Mesenchymal stem cell (in vitro differentiated cells and primary cell): ENCODE measurements around the gene KCNG1.
A peak's percentile ranks its signal among the peaks of the same experiment; 100 is the strongest.
"Not testable (repeated sequence)": the region's sequence is repeated elsewhere in the genome, so short reads cannot be mapped to it uniquely, and the experiment has no call there.

Experiments
- DNase-seq: peaks from one replicate; pipeline ENCODE4 v3.0.0-alpha.2; 2013
- H2AFZ ChIP-seq: one replicate; pipeline ENCODE4 v1.6.1; 2013; ENCODE audit warnings: low read depth, mild to moderate bottlenecking, control low read depth, inconsistent platforms, low read length, moderate library complexity
- H2AK5ac ChIP-seq: 2 replicates; pipeline ENCODE4 v1.6.1; 2013; ENCODE audit warnings: low read length, moderate library complexity, mild to moderate bottlenecking, inconsistent platforms; ENCODE audit not compliant: severe bottlenecking
- H2BK120ac ChIP-seq: one replicate; pipeline ENCODE4 v1.6.1; 2013; ENCODE audit warnings: low read depth, mild to moderate bottlenecking, inconsistent platforms, low read length, moderate library complexity
- H2BK12ac ChIP-seq, 2 experiments: one replicate each; pipeline ENCODE4 v1.6.1; 2013; ENCODE audit warnings: inconsistent platforms in 2 of 2, low read length in 2 of 2, mild to moderate bottlenecking in 2 of 2, moderate library complexity in 2 of 2, control low read depth in 1 of 2
- H2BK15ac ChIP-seq: one replicate; pipeline ENCODE4 v1.6.1; 2013; ENCODE audit warnings: mild to moderate bottlenecking, low read depth, inconsistent platforms; ENCODE audit not compliant: poor library complexity, severe bottlenecking
- H2BK5ac ChIP-seq: 2 replicates; pipeline ENCODE4 v1.6.1; 2013; ENCODE audit warnings: low read depth, mild to moderate bottlenecking, low read length, control low read depth, inconsistent platforms; ENCODE audit not compliant: poor library complexity, severe bottlenecking
- H3K14ac ChIP-seq, 2 experiments: one replicate each; pipeline ENCODE4 v1.6.1; 2013; ENCODE audit warnings: inconsistent platforms in 2 of 2, low read length in 2 of 2, control low read depth in 1 of 2, mild to moderate bottlenecking in 1 of 2, moderate library complexity in 1 of 2
- H3K18ac ChIP-seq, 2 experiments: one replicate each; pipeline ENCODE4 v1.6.1; 2013; ENCODE audit warnings: inconsistent platforms in 2 of 2, low read length in 2 of 2, control low read depth in 1 of 2, low read depth in 1 of 2, mild to moderate bottlenecking in 1 of 2
- H3K23ac ChIP-seq, 2 experiments: one replicate each; pipeline ENCODE4 v1.6.1; 2013; ENCODE audit warnings: inconsistent platforms in 2 of 2, low read length in 2 of 2, mild to moderate bottlenecking in 2 of 2, moderate library complexity in 2 of 2, control low read depth in 1 of 2
- H3K27ac ChIP-seq: 2 replicates; pipeline ENCODE4 v1.5.1; 2013; ENCODE audit warnings: mild to moderate bottlenecking, moderate library complexity, low read length, control low read depth, inconsistent platforms; ENCODE audit not compliant: poor library complexity, severe bottlenecking
- H3K27me3 ChIP-seq, 2 experiments: 2 replicates each; pipeline versions ENCODE4 v1.6.1 to v1.7.0; 2013; ENCODE audit warnings: low read length in 2 of 2, mild to moderate bottlenecking in 2 of 2, moderate library complexity in 2 of 2, control low read depth in 1 of 2, inconsistent platforms in 1 of 2; ENCODE audit not compliant: control insufficient read depth in 1 of 2, insufficient read depth in 1 of 2
- H3K36me3 ChIP-seq, 2 experiments: 2 replicates each; pipeline versions ENCODE4 v1.6.1 to v1.7.0; 2013; ENCODE audit warnings: low read length in 2 of 2, control low read depth in 1 of 2, inconsistent platforms in 1 of 2, low read depth in 1 of 2, mild to moderate bottlenecking in 1 of 2; ENCODE audit not compliant: insufficient read depth in 2 of 2, control insufficient read depth in 1 of 2
- H3K4ac ChIP-seq, 2 experiments: one replicate each; pipeline ENCODE4 v1.6.1; 2013; ENCODE audit warnings: inconsistent platforms in 2 of 2, low read length in 2 of 2, mild to moderate bottlenecking in 2 of 2, moderate library complexity in 2 of 2, control low read depth in 1 of 2, low read depth in 1 of 2
- H3K4me1 ChIP-seq: 2 replicates; pipeline ENCODE4 v1.6.1; 2013; ENCODE audit warnings: low read depth, low read length, control low read depth; ENCODE audit not compliant: control insufficient read depth, insufficient read depth
- H3K4me2 ChIP-seq: 2 replicates; pipeline ENCODE4 v1.6.1; 2013; ENCODE audit warnings: low read length, mild to moderate bottlenecking, inconsistent platforms; ENCODE audit not compliant: poor library complexity, severe bottlenecking
- H3K4me3 ChIP-seq, 2 experiments: 2 replicates each; pipeline versions ENCODE4 v1.5.1 to v1.7.0; 2013; ENCODE audit warnings: low read length in 2 of 2, mild to moderate bottlenecking in 2 of 2, control low read depth in 1 of 2, low read depth in 1 of 2; ENCODE audit not compliant: insufficient read depth in 1 of 2
- H3K79me1 ChIP-seq: replicated peaks from 2 replicates; pipeline ENCODE4 v1.6.1; 2013; ENCODE audit warnings: mild to moderate bottlenecking, control low read depth, low read length, inconsistent platforms; ENCODE audit not compliant: poor library complexity, severe bottlenecking
- H3K9ac ChIP-seq: 2 replicates; pipeline ENCODE4 v1.7.0; 2013; ENCODE audit warnings: mild to moderate bottlenecking, low read length, moderate library complexity
- H3K9me3 ChIP-seq: 2 replicates; pipeline ENCODE4 v1.7.0; 2013; ENCODE audit warnings: mild to moderate bottlenecking, low read length; ENCODE audit not compliant: control insufficient read depth
- H4K8ac ChIP-seq: one replicate; pipeline ENCODE4 v1.6.1; 2013; ENCODE audit warnings: inconsistent platforms, mild to moderate bottlenecking, low read length, moderate library complexity
- H4K91ac ChIP-seq: one replicate; pipeline ENCODE4 v1.6.1; 2013; ENCODE audit warnings: mild to moderate bottlenecking, low read length, inconsistent platforms
- WGBS: methylation state at CpG from one replicate; pipeline ENCODE4 v1.1.7; 2013; ENCODE audit warnings: mixed read lengths; 5-methylcytosine and 5-hydroxymethylcytosine counted together

Gene KCNG1

DNA sequence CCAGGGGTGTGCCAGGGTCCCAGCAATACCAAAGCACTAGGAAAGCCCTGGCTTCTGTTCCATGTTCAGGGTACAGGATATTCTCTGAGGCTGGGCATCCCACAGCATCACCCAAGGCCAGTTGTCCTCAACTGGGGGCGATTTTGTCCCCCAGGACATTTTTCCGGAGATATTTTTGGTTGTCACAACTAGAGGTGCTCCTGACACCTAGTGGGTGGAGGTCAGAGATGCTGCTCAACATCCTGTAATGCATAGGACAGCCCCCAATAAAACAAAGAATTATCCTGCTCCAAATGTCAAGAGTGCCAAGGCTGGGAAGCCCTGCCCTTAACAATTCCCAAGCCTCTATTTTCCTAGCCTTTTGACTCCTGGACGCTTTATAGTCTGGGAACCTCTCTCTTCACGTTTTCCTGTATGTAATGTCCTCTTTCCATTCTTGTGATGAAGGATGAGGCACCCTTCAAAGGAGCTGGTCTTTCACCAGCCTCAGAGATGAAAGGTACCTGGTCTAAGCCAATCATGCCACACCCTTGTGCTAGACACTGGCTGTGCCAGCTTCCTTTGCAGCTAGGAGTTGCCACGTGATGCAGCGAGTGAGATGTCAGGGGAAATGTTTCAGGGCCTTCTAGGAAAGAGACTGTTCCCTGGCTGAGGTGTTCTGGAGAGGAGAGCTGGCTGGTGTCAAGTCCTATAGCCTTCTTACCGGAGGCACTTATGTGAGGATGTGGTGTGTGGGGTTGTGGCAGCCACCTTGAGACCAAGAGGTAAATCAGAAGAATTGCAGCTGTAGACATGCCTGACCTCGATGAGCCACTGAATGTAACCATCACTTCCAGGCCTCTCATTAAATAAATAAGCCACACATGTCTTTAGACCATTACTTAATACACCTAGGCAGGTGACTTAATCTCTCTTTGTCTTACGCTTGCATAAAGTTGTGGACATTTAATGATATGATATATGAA is 23.4 kb upstream of the KCNG1 start:
- H4K8ac ChIP-seq = no peak overlapping the region
- no peak overlapping the region for H3K4me3 ChIP-seq
- peaks cover 21 to 33% of the 10 kb centered on the region in 2 experiments for H3K27me3 ChIP-seq
- H3K36me3 ChIP-seq = no peaks in the 10 kb centered on the region
- no peak overlapping the region for H2BK15ac ChIP-seq
- H3K4me1 ChIP-seq = no peaks in the 10 kb centered on the region
- WGBS = 81% methylated on average over 8 of the region's 9 CpGs
- no peak overlapping the region for H4K91ac ChIP-seq
- no peak overlapping the region for H3K27ac ChIP-seq
- no peak overlapping the region for H2BK5ac ChIP-seq
- H2AFZ ChIP-seq = no peak overlapping the region
- no peak overlapping the region for H2BK120ac ChIP-seq
- H3K14ac ChIP-seq = no peak overlapping the region
- peaks cover 8% of the 10 kb centered on the region for H3K9me3 ChIP-seq
- H2AK5ac ChIP-seq = no peak overlapping the region
- DNase-seq = no peak
- H3K79me1 ChIP-seq = no peaks in the 10 kb centered on the region
- no peak overlapping the region for H2BK12ac ChIP-seq
- no peak overlapping the region for H3K4ac ChIP-seq
- H3K23ac ChIP-seq = no peak overlapping the region
- H3K4me2 ChIP-seq = no peak overlapping the region
- no peak overlapping the region for H3K18ac ChIP-seq
- no peak overlapping the region for H3K9ac ChIP-seq

DNA sequence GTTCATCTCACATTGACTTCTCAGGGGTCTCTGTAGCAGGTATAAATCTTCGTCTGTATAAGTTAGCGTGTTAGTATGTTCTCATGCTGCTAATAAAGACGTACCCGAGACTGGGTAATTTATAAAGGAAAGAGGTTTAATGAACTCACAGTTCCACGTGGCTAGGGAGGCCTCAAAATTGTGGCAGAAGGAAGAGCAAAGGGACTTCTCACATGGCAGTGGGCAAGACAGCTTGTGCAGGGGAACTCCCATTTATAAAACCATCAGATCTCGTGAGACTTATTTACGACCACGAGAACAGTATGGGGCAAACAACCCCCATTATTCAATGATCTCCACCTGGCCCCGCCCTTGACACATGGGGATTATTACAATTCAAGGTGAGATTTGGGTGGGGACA is 22.6 kb upstream of the KCNG1 start:
- H2AFZ ChIP-seq, H2AK5ac ChIP-seq, H3K4me3 ChIP-seq, H2BK120ac ChIP-seq, H3K9ac ChIP-seq, DNase-seq, H3K23ac ChIP-seq, H4K8ac ChIP-seq, H2BK12ac ChIP-seq, H3K36me3 ChIP-seq, H3K27ac ChIP-seq, H2BK15ac ChIP-seq, H3K14ac ChIP-seq, H3K18ac ChIP-seq, H3K9me3 ChIP-seq, H2BK5ac ChIP-seq, H3K4me1 ChIP-seq, H3K4me2 ChIP-seq, H4K91ac ChIP-seq, H3K4ac ChIP-seq, H3K79me1 ChIP-seq: not testable (repeated sequence)
- 87% methylated on average over 9 of the region's 9 CpGs for whole genome bisulfite sequencing
- peaks cover 17 to 33% of the 10 kb centered on the region in 2 experiments for H3K27me3 ChIP-seq

DNA sequence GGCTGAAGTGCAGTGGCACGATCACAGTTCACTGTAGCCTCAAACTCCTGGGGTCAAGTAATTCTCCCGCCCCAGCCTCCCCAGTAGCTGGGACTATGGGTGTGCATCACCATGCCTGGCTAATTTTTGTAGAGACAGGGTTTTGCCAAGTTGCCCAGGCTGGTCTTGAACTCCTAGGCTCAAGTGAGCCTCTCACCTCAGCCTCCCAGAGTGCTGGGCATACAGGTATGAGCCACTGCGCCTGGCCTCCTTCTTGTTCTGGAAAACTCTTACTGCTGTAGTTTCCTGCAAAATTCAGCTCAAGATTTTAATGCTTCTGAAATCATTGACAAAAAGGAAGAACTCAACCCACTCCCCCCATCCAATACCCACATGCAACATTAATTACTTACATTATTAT is 21.9 kb upstream of the KCNG1 start:
- DNase-seq = no peak
- no peak overlapping the region for H3K4me3 ChIP-seq
- H2BK12ac ChIP-seq = no peak overlapping the region
- H3K9ac ChIP-seq = no peak overlapping the region
- H3K4me2 ChIP-seq = no peak overlapping the region
- WGBS = 98% methylated on average over 3 of the region's 3 CpGs
- no peaks in the 10 kb centered on the region for H3K36me3 ChIP-seq
- H3K27ac ChIP-seq = no peak overlapping the region
- H3K4me1 ChIP-seq = no peaks in the 10 kb centered on the region
- no peak overlapping the region for H2AK5ac ChIP-seq
- H3K14ac ChIP-seq = no peak overlapping the region
- peaks cover 17 to 33% of the 10 kb centered on the region in 2 experiments for H3K27me3 ChIP-seq
- no peak overlapping the region for H3K4ac ChIP-seq
- no peak overlapping the region for H2BK15ac ChIP-seq
- H3K79me1 ChIP-seq = no peaks in the 10 kb centered on the region
- no peak overlapping the region for H2AFZ ChIP-seq
- no peak overlapping the region for H4K91ac ChIP-seq
- no peak overlapping the region for H3K23ac ChIP-seq
- no peak overlapping the region for H4K8ac ChIP-seq
- peaks cover 8% of the 10 kb centered on the region for H3K9me3 ChIP-seq
- no peak overlapping the region for H2BK5ac ChIP-seq
- no peak overlapping the region for H2BK120ac ChIP-seq
- H3K18ac ChIP-seq = no peak overlapping the region

DNA sequence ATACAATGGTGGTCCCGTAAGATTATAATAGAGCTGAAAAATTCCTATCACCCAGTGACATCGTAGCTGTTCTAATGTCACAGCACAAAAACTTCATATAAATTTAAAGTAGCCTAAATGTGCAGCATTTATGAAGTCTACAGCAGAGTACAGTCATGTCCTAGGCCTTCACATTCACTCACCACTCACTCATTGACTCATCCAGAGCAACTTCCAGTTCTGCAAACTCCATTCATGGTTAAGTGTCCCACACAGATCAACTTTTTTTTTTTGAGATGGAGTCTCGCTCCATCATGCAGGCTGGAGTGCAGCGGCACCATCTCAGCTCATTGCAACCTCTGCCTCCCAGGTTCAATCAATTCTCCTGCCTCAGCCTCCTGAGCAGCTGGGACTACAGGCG is 20.9 kb upstream of the KCNG1 start:
- H2AFZ ChIP-seq = no peak overlapping the region
- H3K4ac ChIP-seq = no peak overlapping the region
- no peaks in the 10 kb centered on the region for H3K79me1 ChIP-seq
- H3K4me3 ChIP-seq = no peak overlapping the region
- peaks cover 8% of the 10 kb centered on the region for H3K9me3 ChIP-seq
- no peak overlapping the region for H3K23ac ChIP-seq
- H3K4me2 ChIP-seq = no peak overlapping the region
- DNase-seq = peak; percentile 32
- no peak overlapping the region for H4K8ac ChIP-seq
- no peak overlapping the region for H3K14ac ChIP-seq
- H2BK120ac ChIP-seq = no peak overlapping the region
- H2AK5ac ChIP-seq = no peak overlapping the region
- H4K91ac ChIP-seq = no peak overlapping the region
- no peaks in the 10 kb centered on the region for H3K4me1 ChIP-seq
- H3K27me3 ChIP-seq = peaks cover 17 to 23% of the 10 kb centered on the region in 2 experiments
- H2BK5ac ChIP-seq = no peak overlapping the region
- no peak overlapping the region for H3K9ac ChIP-seq
- no peaks in the 10 kb centered on the region for H3K36me3 ChIP-seq
- no peak overlapping the region for H3K18ac ChIP-seq
- no peak overlapping the region for H3K27ac ChIP-seq
- H2BK12ac ChIP-seq = no peak overlapping the region
- WGBS = 82% methylated on average over 5 of the region's 5 CpGs
- H2BK15ac ChIP-seq = no peak overlapping the region
